ENCODE measurements around the gene TRIO. TPM values are rescaled to one million over a fixed set of nuclear protein-coding genes. Genes with fewer than 3 reads are reported as not detected.

TRIO gene
- total and polyA plus RNA-seq, 7 donors = 18.5 to 77.5 (median 35.0) TPM

DNA sequence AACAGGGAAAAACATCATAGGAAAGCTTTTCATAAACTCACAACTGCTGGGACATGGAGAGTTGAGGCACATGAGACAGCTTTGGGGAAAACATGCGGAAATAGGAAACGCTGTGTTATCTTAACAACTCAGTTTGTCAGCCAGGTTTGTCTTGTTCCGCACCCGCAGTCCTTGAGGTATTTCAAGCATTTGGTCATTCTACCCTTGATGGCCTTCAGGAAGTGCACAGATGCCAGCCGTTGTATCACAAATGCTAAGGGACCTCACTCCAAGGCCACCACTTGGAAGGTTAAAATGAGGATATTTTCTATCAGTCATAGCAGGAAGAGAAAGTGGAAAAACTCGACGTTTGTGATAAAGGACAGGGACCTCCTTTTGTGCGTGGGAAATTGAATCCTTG lies 83.8 kb downstream of the TRIO start:
- Histone ChIP-seq H3K4me3 (no peak overlapping the region), H3K27ac (peak overlapping the region; percentile 80), H3K27me3 (ENCODE audit: insufficient read depth in 3 of 3, low read length in 2 of 3) (no peaks in the 10 kb centered on the region), H3K9me3 (no peaks in the 10 kb centered on the region), H3K36me3 (ENCODE audit: insufficient read depth in 1 of 2, low read depth in 1 of 2) (no peaks in the 10 kb centered on the region), H3K4me1 (peaks cover 65% of the 10 kb centered on the region)
- TF ChIP-seq, protein P1, sequence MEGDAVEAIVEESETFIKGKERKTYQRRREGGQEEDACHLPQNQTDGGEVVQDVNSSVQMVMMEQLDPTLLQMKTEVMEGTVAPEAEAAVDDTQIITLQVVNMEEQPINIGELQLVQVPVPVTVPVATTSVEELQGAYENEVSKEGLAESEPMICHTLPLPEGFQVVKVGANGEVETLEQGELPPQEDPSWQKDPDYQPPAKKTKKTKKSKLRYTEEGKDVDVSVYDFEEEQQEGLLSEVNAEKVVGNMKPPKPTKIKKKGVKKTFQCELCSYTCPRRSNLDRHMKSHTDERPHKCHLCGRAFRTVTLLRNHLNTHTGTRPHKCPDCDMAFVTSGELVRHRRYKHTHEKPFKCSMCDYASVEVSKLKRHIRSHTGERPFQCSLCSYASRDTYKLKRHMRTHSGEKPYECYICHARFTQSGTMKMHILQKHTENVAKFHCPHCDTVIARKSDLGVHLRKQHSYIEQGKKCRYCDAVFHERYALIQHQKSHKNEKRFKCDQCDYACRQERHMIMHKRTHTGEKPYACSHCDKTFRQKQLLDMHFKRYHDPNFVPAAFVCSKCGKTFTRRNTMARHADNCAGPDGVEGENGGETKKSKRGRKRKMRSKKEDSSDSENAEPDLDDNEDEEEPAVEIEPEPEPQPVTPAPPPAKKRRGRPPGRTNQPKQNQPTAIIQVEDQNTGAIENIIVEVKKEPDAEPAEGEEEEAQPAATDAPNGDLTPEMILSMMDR (IDR thresholded peaks at IDR 0.05) = no peak
- no peak for DNase-seq
- WGBS, 3 donors = 32 to 40% (median 36%) methylated on average over 8 of the region's 8 CpGs
- no peak for ATAC-seq
- intact Hi-C loops (cut with DNase I) = no loop called here

DNA sequence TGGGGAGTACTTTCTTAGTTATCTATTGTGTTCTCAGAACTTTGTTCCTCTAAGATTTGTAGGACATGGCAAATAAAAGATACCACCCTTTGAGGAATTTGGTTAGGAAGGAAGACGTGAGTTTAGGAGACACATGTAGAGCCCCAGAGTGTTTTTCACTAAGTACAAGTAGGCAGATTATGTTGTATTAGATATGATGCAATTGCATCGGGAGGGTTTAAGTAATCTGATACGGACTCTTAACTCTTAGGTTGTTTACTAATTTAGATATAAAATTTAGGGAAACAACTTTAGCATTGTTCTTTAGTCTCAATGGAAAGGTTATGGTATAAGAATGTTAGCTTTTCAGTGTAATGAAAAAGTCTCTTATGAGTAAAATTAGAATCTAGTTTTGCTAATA lies 84.4 kb downstream of the TRIO start:
- Histone ChIP-seq H3K9me3 (no peaks in the 10 kb centered on the region), H3K27ac (peak overlapping the region; percentile 80), H3K27me3 (ENCODE audit: insufficient read depth in 3 of 3, low read length in 2 of 3) (no peaks in the 10 kb centered on the region), H3K36me3 (ENCODE audit: insufficient read depth in 1 of 2, low read depth in 1 of 2) (no peaks in the 10 kb centered on the region), H3K4me1 (peaks cover 65% of the 10 kb centered on the region), H3K4me3 (no peak overlapping the region)
- intact Hi-C loops (cut with DNase I) = no loop called here
- WGBS, 3 donors = 18 to 27% (median 21%) methylated on average over 3 of the region's 3 CpGs
- DNase-seq (no peak), ATAC-seq (peak in 2 of 4 donors; percentile 31 to 33)
- TF ChIP-seq, protein P1 (IDR thresholded peaks at IDR 0.05) = no peak

DNA sequence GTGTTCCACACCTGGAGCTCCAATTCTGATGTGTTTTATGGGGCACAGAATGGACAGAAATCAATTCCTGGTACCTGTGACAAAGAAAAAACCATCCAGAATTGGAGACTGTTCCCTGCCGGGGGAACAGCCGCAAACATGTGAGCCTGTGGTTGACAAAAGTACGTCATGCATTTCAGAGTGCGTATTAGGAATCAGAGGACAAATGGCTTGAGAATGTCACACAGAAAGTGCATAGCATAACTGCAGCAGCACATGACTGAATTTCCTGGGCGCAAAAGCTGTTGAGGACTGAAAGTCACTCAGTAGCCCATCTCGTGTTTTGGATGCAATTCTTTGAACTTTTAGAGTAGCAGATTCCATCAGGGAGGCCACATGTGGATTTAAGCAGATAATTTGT lies 85.1 kb downstream of the TRIO start:
- Histone ChIP-seq H3K4me1 (peaks cover 60% of the 10 kb centered on the region), H3K27ac (peak overlapping the region; percentile 80), H3K4me3 (no peak overlapping the region), H3K36me3 (ENCODE audit: insufficient read depth in 1 of 2, low read depth in 1 of 2) (no peaks in the 10 kb centered on the region), H3K9me3 (no peaks in the 10 kb centered on the region), H3K27me3 (ENCODE audit: insufficient read depth in 3 of 3, low read length in 2 of 3) (no peaks in the 10 kb centered on the region)
- ATAC-seq = peak; percentile 64 to 88 (median 79)
- DNase-seq = no peak
- 44 to 54% (median 51%) methylated on average over 6 of the region's 6 CpGs for WGBS, 3 donors
- TF ChIP-seq, protein P1 (IDR thresholded peaks at IDR 0.05) = no peak
- intact Hi-C loops (cut with DNase I) = no loop called here

DNA sequence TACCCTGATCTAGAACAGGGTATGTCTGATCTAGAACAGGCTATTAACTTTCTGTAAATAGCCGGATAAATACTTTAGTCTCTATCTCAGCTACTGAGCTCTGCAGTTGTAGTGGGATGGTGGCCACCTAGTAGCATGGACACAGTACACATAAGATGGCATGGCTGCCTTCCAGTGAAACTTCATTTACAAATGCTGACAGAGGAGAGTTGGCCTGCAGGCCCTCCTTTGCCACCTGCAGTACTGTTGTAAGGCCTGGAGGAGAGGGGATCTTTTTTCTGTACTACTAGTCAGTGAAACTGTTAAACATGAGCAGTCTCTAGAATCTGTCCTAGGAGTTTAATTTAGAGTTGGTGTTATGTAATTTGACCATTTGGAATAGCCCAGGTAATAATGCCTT lies 86.0 kb downstream of the TRIO start:
- intact Hi-C loops (cut with DNase I) = no loop called here
- ATAC-seq = peak; percentile 79 to 92 (median 86)
- peaks cover 57% of the 10 kb centered on the region for H3K4me1 ChIP-seq
- H3K36me3 ChIP-seq (ENCODE audit: insufficient read depth in 1 of 2, low read depth in 1 of 2) = no peaks in the 10 kb centered on the region
- 36 to 47% (median 38%) methylated on average over 1 of the region's 1 CpG for WGBS, 3 donors
- H3K4me3 ChIP-seq = no peak overlapping the region
- TF ChIP-seq, protein P1 (IDR thresholded peaks at IDR 0.05) = peak; percentile 26
- peak overlapping the region; percentile 80 for H3K27ac ChIP-seq
- H3K9me3 ChIP-seq = no peaks in the 10 kb centered on the region
- H3K27me3 ChIP-seq (ENCODE audit: insufficient read depth in 3 of 3, low read length in 2 of 3) = no peaks in the 10 kb centered on the region
- no peak for DNase-seq

DNA sequence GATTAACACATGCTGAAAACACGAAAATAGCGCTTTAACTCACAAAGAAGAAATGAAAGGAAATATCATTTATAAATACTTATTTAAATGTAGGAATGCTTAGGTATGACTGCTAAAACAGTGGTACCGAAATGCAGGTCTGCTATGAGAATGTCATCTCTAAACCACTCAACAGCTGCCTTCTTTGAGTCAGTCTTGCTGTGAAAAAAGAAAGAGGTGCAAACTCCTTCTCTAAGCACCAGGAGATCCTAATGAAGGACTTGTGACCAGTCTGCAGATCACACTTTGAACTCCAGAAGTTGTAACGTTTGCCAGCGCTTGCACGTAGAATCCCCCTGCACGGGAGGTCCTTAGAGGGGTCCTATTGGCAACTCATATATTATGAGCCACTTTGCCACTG lies 86.6 kb downstream of the TRIO start:
- Histone ChIP-seq H3K4me1 (peaks cover 57% of the 10 kb centered on the region), H3K27ac (peak overlapping the region; percentile 80), H3K9me3 (no peaks in the 10 kb centered on the region), H3K27me3 (ENCODE audit: insufficient read depth in 3 of 3, low read length in 2 of 3) (no peaks in the 10 kb centered on the region), H3K4me3 (no peak overlapping the region), H3K36me3 (ENCODE audit: insufficient read depth in 1 of 2, low read depth in 1 of 2) (no peaks in the 10 kb centered on the region)
- TF ChIP-seq, protein P1 (IDR thresholded peaks at IDR 0.05) = no peak
- intact Hi-C loops (cut with DNase I) = no loop called here
- ATAC-seq (no peak), DNase-seq (no peak)
- WGBS, 3 donors = 78 to 87% (median 81%) methylated on average over 7 of the region's 7 CpGs

Data from psoas muscle (tissue), 8 donors.